DOHH2 (cell line): Measurements from ENCODE around the gene CADPS2.

Experiments used
- H3F3A ChIP-seq: fragments of 200-600 bp; sonication (generic), shearing (Covaris generic); 2 replicates; pipeline ENCODE4 v1.6.0; 2016; ENCODE audit warnings: antibody characterized with exemption, mild to moderate bottlenecking; ENCODE audit not compliant: control insufficient read depth, insufficient read depth
- H3K27ac ChIP-seq: fragments of 200-600 bp; sonication (generic); 2 replicates; pipeline ENCODE4 v1.5.1; 2014; ENCODE audit warnings: low read depth, mild to moderate bottlenecking, low read length, moderate library complexity
- H3K27me3 ChIP-seq: fragments of 200-600 bp; sonication (generic); 2 replicates; pipeline ENCODE4 v1.6.1; 2014; ENCODE audit warnings: mild to moderate bottlenecking, low read length, mixed read lengths; ENCODE audit not compliant: control insufficient read depth
- H3K36me3 ChIP-seq: fragments of 200-600 bp; sonication (generic); 2 replicates; pipeline ENCODE4 v1.6.1; 2014; ENCODE audit warnings: mild to moderate bottlenecking, low read length, moderate library complexity, mixed read lengths; ENCODE audit not compliant: control insufficient read depth
- H3K4me1 ChIP-seq: fragments of 200-600 bp; sonication (generic); 2 replicates; pipeline ENCODE4 v1.6.1; 2014; ENCODE audit warnings: mild to moderate bottlenecking, low read length, mixed read lengths; ENCODE audit not compliant: control insufficient read depth
- H3K4me2 ChIP-seq: fragments of 200-600 bp; sonication (generic); 2 replicates; pipeline ENCODE4 v1.6.0; 2014; ENCODE audit warnings: mild to moderate bottlenecking, low read length, moderate library complexity
- H3K4me3 ChIP-seq: fragments of 200-600 bp; sonication (generic); 2 replicates; pipeline ENCODE4 v1.5.1; 2014; ENCODE audit warnings: mild to moderate bottlenecking, low read length, mixed read lengths
- H3K79me2 ChIP-seq: fragments of 200-600 bp; sonication (generic); 2 replicates; pipeline ENCODE4 v1.6.1; 2014; ENCODE audit warnings: mild to moderate bottlenecking, low read length, mixed read lengths; ENCODE audit not compliant: control insufficient read depth
- H3K9me2 ChIP-seq: fragments of 200-600 bp; sonication (generic); replicated peaks from 2 replicates; pipeline ENCODE4 v1.6.1; 2014; ENCODE audit warnings: mild to moderate bottlenecking, low read length, mixed read lengths; ENCODE audit not compliant: control insufficient read depth
- H3K9me3 ChIP-seq: fragments of 200-600 bp; sonication (generic); 2 replicates; pipeline ENCODE4 v1.6.1; 2014; ENCODE audit warnings: antibody characterized with exemption, low read length, mixed read lengths; ENCODE audit not compliant: control insufficient read depth, insufficient read depth
- H4K20me1 ChIP-seq: fragments of 200-600 bp; sonication (generic); 2 replicates; pipeline ENCODE4 v1.6.0; 2014; ENCODE audit warnings: low read depth, mild to moderate bottlenecking, antibody characterized with exemption, low read length, moderate library complexity; ENCODE audit not compliant: control insufficient read depth, insufficient read depth
- EZH2phosphoT487 ChIP-seq: fragments of 200-600 bp; sonication (generic); IDR thresholded peaks from 2 replicates; pipeline ENCODE4 v1.6.1; 2017; ENCODE audit warnings: borderline replicate concordance, mild to moderate bottlenecking, antibody characterized with exemption, low read length, moderate library complexity, mixed read lengths
- TF ChIP-seq, protein P1 (sequence below): fragments of 200-600 bp; sonication (generic); IDR thresholded peaks from one replicate; pipeline ENCODE4 v1.5.1; 2014; ENCODE audit warnings: antibody characterized with exemption, mild to moderate bottlenecking, low read depth, low read length; ENCODE audit not compliant: poor library complexity, severe bottlenecking

The CADPS2 gene

DNA sequence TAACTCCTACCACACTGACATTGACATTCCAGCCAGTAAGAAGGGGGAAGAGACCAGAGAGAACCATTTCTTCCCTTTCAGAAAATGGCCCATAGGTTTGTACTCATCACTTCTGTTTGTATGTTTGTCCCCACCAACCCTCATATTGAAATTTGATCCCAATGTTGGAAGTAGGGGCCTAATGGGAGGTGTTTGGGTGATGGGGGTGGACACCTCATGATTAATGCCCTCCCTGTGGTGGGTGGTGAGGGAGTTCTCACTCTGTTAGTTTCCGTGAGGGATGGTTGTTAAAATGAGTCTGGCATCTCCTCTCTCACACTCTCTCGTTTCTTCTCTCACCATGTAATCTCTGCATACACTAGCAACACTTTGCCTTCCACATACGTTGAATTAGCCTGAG lies 21.4 kb downstream of the CADPS2 start:
- H3K27ac ChIP-seq: no peak overlapping the region
- no peaks in the 10 kb centered on the region for H3K9me2 ChIP-seq
- H3K4me1 ChIP-seq: no peaks in the 10 kb centered on the region
- peaks cover 5% of the 10 kb centered on the region; the same call in 1 of the 2 replicates for H3K9me3 ChIP-seq
- H3F3A ChIP-seq: no peaks in the 10 kb centered on the region
- H3K36me3 ChIP-seq: no peaks in the 10 kb centered on the region
- H4K20me1 ChIP-seq: no peaks in the 10 kb centered on the region
- H3K27me3 ChIP-seq: no peaks in the 10 kb centered on the region
- TF ChIP-seq, protein P1, sequence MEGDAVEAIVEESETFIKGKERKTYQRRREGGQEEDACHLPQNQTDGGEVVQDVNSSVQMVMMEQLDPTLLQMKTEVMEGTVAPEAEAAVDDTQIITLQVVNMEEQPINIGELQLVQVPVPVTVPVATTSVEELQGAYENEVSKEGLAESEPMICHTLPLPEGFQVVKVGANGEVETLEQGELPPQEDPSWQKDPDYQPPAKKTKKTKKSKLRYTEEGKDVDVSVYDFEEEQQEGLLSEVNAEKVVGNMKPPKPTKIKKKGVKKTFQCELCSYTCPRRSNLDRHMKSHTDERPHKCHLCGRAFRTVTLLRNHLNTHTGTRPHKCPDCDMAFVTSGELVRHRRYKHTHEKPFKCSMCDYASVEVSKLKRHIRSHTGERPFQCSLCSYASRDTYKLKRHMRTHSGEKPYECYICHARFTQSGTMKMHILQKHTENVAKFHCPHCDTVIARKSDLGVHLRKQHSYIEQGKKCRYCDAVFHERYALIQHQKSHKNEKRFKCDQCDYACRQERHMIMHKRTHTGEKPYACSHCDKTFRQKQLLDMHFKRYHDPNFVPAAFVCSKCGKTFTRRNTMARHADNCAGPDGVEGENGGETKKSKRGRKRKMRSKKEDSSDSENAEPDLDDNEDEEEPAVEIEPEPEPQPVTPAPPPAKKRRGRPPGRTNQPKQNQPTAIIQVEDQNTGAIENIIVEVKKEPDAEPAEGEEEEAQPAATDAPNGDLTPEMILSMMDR: no peak
- no peak for TF ChIP-seq EZH2phosphoT487
- H3K4me2 ChIP-seq: no peak overlapping the region
- no peaks in the 10 kb centered on the region for H3K79me2 ChIP-seq
- no peak overlapping the region for H3K4me3 ChIP-seq

DNA sequence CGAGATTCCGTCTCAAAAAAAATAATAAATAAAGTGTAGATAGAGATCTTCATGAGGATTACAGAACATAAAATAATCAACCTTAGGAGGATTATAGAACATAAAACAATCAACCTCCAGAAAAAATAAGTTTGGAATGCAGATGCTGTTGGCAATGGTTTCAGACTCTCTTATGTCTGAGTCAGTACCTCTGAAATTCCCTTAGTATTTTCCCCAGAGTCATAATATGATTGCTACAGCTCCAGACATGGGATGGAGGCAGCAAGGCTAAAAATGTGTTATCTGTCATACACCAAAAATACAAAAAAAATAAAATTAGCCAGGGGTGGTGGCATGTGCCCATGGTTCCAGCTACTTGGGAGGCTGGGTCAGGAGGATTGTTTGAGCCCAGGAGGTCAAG lies 22.2 kb downstream of the CADPS2 start:
- no peaks in the 10 kb centered on the region for H3K36me3 ChIP-seq
- H3K27ac ChIP-seq: no peak overlapping the region
- H3K4me1 ChIP-seq: no peaks in the 10 kb centered on the region
- H3K79me2 ChIP-seq: no peaks in the 10 kb centered on the region
- H3K9me2 ChIP-seq: no peaks in the 10 kb centered on the region
- TF ChIP-seq EZH2phosphoT487: no peak
- TF ChIP-seq, protein P1: no peak
- H3K27me3 ChIP-seq: no peaks in the 10 kb centered on the region
- no peak overlapping the region for H3K4me2 ChIP-seq
- H4K20me1 ChIP-seq: no peaks in the 10 kb centered on the region
- H3F3A ChIP-seq: no peaks in the 10 kb centered on the region
- no peaks in the 10 kb centered on the region; the same call in 1 of the 2 replicates for H3K9me3 ChIP-seq
- no peak overlapping the region for H3K4me3 ChIP-seq

DNA sequence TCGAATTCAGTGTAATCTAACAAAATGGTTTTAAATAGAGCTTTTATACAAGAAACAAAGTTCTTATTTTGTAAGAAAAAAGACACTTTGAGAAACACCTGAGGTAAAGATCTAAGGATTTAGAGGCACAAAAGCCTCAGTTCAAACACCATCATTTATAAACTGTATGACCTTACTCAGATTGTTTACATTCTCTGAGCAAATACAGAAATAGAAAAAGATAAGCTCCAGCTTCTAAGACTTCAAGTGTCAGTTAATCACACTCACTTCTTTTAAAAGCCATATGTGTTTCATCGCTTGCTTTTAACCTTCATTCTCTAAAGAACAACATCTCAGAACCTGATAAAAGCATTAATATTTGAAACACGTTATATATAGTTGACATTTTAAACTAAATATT lies 27.9 kb downstream of the CADPS2 start:
- Histone ChIP-seq H3K27ac (no peak overlapping the region), H3K4me2 (no peak overlapping the region), H3K9me3 (no peaks in the 10 kb centered on the region), H3K4me1 (no peaks in the 10 kb centered on the region), H3F3A (no peaks in the 10 kb centered on the region), H3K27me3 (no peaks in the 10 kb centered on the region), H3K36me3 (no peaks in the 10 kb centered on the region), H4K20me1 (no peaks in the 10 kb centered on the region), H3K9me2 (no peaks in the 10 kb centered on the region), H3K4me3 (no peak overlapping the region), H3K79me2 (no peaks in the 10 kb centered on the region)
- no peak for TF ChIP-seq EZH2phosphoT487
- TF ChIP-seq, protein P1: no peak

DNA sequence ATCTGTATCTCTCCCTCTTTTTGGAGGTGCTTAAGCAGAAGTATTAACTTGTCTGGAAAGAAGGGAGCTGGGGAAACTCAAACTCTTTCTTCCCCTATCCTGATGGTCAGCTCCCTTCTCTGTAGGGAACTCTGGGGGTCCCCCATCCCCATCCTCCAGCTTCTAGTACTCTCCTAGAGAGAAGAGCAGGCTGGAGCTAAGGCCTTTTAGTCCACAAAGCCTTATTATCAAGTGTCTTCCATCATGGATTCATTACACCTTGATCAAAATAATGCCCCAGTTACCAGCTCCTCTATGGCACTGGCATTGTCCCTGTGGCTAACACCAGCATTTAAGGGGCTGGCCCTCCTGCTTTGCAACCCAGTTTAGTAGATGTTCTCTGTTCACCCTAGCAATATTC lies 35.7 kb downstream of the CADPS2 start:
- no peak overlapping the region for H3K4me3 ChIP-seq
- H3K27me3 ChIP-seq: no peaks in the 10 kb centered on the region
- no peaks in the 10 kb centered on the region for H3F3A ChIP-seq
- H3K27ac ChIP-seq: no peak overlapping the region
- TF ChIP-seq EZH2phosphoT487: no peak
- TF ChIP-seq, protein P1: no peak
- H3K9me3 ChIP-seq: no peaks in the 10 kb centered on the region
- no peaks in the 10 kb centered on the region for H3K79me2 ChIP-seq
- no peaks in the 10 kb centered on the region for H3K9me2 ChIP-seq
- H3K4me2 ChIP-seq: no peak overlapping the region
- no peaks in the 10 kb centered on the region for H4K20me1 ChIP-seq
- no peaks in the 10 kb centered on the region for H3K36me3 ChIP-seq
- H3K4me1 ChIP-seq: no peaks in the 10 kb centered on the region
